Muscle of leg (tissue), 11 donors: ENCODE results near the gene ZNF785. TPM values are rescaled to one million over a fixed set of nuclear protein-coding genes. Genes with fewer than 3 reads are reported as not detected.
A peak's percentile ranks its signal among the peaks of the same experiment; 100 is the strongest.

Source experiments
- DNase-seq: peaks from one replicate; pipeline ENCODE4 v3.0.0; 2013
- H3K27ac ChIP-seq: one replicate; pipeline ENCODE4 v1.5.1; 2013; ENCODE audit warnings: mild to moderate bottlenecking, low read length, control low read depth
- H3K27me3 ChIP-seq: one replicate; pipeline ENCODE4 v1.6.1; 2013; ENCODE audit warnings: low read length; ENCODE audit not compliant: control insufficient read depth, insufficient read depth
- H3K36me3 ChIP-seq: one replicate; pipeline ENCODE4 v1.6.1; 2013; ENCODE audit warnings: low read length; ENCODE audit not compliant: control insufficient read depth, insufficient read depth
- H3K4me1 ChIP-seq: one replicate; pipeline ENCODE4 v1.6.1; 2013; ENCODE audit warnings: low read length; ENCODE audit not compliant: control insufficient read depth, insufficient read depth
- H3K4me3 ChIP-seq: one replicate; pipeline ENCODE4 v1.5.1; 2013; ENCODE audit warnings: low read length, control low read depth
- H3K9me3 ChIP-seq: replicated peaks from 2 replicates; pipeline ENCODE4 v1.6.1; 2013; ENCODE audit warnings: low read depth, low read length; ENCODE audit not compliant: control insufficient read depth
- WGBS: methylation state at CpG from one replicate; pipeline ENCODE4 v1.1.5; 2013; ENCODE audit warnings: missing lambda C conversion rate; ENCODE audit not compliant: insufficient coverage; 5-methylcytosine and 5-hydroxymethylcytosine counted together
- polyA plus RNA-seq, 8 donors: library from polyadenylated mRNA; unstranded; fragments of 120-200 nt; gene quantifications; one replicate each; pipeline versions ENCODE4 v1.2.1 to v1.2.3, GENCODE V29; 2013; ENCODE audit warnings: inconsistent platforms in 1 of 8, low replicate concordance in 1 of 8; ENCODE audit not compliant: insufficient read length in 8 of 8, insufficient read depth in 1 of 8
- total RNA-seq: library from RNA; stranded (reverse); fragments of 120-200 nt; gene quantifications from one replicate; pipeline ENCODE4 v1.2.4, GENCODE V29; 2013

The ZNF785 gene
- total and polyA plus RNA-seq, 9 donors, result 9.7 to 16.6 (median 11.9) TPM

DNA sequence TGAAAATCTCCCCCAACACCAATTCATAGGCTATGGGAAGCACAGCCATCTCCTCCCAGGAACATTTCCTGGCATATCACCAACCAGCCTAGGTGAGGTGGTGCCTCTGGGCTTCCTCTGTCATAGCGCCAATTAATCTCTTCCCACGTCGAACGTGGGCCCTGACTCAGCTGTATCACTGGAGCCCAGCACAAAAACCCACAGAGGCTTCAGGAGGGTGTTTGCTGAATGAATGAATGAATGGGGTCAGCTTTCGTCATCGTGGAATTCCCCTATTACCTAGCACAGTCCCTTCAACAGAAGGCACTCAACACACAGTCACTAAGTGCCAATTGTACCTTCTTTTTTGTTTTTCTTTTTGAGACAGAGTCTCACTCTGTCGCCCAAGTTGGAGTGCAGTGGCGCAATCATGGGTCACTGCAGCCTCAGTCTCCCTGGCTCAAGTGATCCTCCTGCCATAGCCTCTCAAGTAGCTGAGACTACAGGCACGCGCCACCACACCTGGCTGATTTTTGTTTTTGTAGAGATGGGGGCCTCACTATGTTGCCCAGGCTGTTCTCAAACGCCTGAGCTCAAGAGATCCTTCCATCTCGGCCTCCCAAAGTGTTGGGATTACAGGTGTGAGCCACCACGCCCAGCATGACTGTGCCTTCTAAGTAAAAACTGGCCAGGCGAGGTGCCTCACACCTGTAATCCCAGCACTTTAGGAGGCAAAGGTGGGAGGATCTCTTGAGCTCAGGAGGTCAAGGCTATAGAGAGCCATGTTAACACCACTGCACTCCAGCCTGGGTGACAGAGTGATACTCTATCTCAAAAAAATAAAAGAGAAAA, 18.1 kb downstream of the ZNF785 start:
- H3K9me3 ChIP-seq, result no peaks in the 10 kb centered on the region
- no peak overlapping the region for H3K4me3 ChIP-seq
- no peaks in the 10 kb centered on the region for H3K27me3 ChIP-seq
- H3K36me3 ChIP-seq, result peaks cover 9% of the 10 kb centered on the region
- peaks cover 19% of the 10 kb centered on the region for H3K4me1 ChIP-seq
- DNase-seq, result no peak
- H3K27ac ChIP-seq, result no peak overlapping the region
- WGBS, result 95% methylated on average over 8 of the region's 14 CpGs

DNA sequence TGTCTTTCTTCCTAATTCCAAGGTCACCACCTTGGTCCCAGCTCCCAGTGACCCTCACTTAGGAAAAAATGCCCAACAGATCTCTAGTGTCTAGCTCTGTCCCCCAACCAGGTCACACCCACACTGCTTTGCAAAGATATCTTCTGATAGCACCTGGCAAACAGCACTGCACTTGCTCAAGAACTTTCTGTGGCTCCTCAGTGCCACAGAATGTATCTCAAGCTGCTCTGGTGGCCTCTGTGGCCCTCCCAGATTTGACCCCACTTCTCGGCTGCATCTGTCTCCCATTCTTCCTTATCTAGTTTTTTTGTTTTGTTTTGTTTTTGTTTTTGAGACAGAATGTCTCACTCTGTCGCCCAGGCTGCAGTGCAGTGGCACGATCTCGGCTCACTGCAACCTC, 19.0 kb downstream of the ZNF785 start:
- H3K4me3 ChIP-seq, result no peak overlapping the region
- H3K4me1 ChIP-seq, result peaks cover 15% of the 10 kb centered on the region
- no peaks in the 10 kb centered on the region for H3K27me3 ChIP-seq
- no CpG with 5 or more reads among the region's 4 CpGs for WGBS
- H3K9me3 ChIP-seq, result no peaks in the 10 kb centered on the region
- no peak for DNase-seq
- no peak overlapping the region for H3K27ac ChIP-seq
- peaks cover 9% of the 10 kb centered on the region for H3K36me3 ChIP-seq

DNA sequence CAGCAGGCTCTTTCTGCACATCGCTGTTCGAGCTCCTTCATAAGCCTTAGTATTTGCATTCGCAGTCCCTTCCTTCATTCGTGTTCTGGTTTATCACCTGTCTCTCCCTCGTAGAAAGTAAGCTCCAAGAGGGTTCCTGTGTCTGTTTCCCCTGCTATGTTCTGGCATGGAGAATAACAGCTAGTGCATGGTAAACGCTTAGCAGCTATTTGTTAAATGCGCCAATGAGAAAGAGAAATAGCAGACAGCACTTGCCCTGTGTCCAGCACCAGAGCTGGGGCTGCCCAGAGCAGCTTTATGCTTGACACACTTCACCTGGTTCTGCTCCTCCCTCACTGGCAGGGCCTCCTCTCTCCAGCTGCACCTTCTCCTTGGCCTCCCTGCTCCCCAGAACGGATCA, 19.5 kb downstream of the ZNF785 start:
- H3K4me3 ChIP-seq, result no peak overlapping the region
- no peak overlapping the region for H3K27ac ChIP-seq
- peaks cover 9% of the 10 kb centered on the region for H3K36me3 ChIP-seq
- H3K9me3 ChIP-seq, result no peaks in the 10 kb centered on the region
- H3K27me3 ChIP-seq, result no peaks in the 10 kb centered on the region
- peaks cover 16% of the 10 kb centered on the region for H3K4me1 ChIP-seq
- no peak for DNase-seq
- 56% methylated on average over 8 of the region's 8 CpGs for WGBS

DNA sequence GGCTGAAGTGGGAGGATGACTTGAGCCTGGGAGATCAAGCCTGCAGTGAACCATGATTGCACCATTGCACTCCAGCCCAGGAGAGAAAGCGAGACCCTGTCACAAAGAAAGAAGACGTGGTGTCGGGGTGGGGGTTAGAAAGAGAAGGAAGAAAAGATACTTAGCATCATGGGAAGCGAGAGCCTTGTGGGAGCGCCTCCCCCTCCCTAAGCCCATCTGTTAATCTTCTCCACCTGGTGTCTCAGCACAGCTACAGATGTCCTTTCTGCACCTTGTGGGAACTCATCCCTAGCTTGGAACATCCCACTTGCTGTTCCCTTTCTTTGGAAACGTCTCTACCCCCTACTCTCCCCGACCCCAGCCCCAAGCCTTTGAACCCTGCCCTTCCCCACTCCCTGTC, 20.0 kb downstream of the ZNF785 start:
- H3K4me3 ChIP-seq, result no peak overlapping the region
- no peaks in the 10 kb centered on the region for H3K9me3 ChIP-seq
- no peak overlapping the region for H3K27ac ChIP-seq
- peaks cover 9% of the 10 kb centered on the region for H3K36me3 ChIP-seq
- 29% methylated on average over 4 of the region's 7 CpGs for WGBS
- DNase-seq, result no peak
- no peaks in the 10 kb centered on the region for H3K27me3 ChIP-seq
- H3K4me1 ChIP-seq, result peaks cover 12% of the 10 kb centered on the region

DNA sequence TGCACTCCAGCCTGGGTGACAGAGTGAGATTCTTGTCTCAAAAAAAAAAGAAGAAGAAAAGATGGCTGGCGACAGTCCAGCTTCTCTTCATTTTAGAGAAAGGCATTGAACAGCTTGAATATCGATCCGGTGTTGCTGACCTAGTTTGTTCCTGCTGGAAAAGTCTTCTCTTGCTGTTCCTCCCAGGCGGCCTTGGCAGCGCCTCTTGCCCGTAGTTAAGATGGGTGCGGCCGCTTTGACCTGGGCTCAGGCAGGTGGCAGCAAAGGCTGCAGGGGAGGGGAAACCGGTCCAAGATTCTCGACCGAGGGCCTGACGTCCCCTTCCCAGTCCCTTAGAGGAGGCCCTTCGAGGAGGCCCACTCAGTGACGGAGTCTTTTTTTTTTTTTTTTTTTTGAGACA, 23.5 kb downstream of the ZNF785 start:
- 91% methylated on average over 8 of the region's 14 CpGs for WGBS
- Histone ChIP-seq H3K9me3 (no peaks in the 10 kb centered on the region), H3K4me3 (no peak overlapping the region), H3K27me3 (no peaks in the 10 kb centered on the region), H3K27ac (no peak overlapping the region), H3K36me3 (no peaks in the 10 kb centered on the region), H3K4me1 (peaks cover 13% of the 10 kb centered on the region)
- DNase-seq, result no peak

DNA sequence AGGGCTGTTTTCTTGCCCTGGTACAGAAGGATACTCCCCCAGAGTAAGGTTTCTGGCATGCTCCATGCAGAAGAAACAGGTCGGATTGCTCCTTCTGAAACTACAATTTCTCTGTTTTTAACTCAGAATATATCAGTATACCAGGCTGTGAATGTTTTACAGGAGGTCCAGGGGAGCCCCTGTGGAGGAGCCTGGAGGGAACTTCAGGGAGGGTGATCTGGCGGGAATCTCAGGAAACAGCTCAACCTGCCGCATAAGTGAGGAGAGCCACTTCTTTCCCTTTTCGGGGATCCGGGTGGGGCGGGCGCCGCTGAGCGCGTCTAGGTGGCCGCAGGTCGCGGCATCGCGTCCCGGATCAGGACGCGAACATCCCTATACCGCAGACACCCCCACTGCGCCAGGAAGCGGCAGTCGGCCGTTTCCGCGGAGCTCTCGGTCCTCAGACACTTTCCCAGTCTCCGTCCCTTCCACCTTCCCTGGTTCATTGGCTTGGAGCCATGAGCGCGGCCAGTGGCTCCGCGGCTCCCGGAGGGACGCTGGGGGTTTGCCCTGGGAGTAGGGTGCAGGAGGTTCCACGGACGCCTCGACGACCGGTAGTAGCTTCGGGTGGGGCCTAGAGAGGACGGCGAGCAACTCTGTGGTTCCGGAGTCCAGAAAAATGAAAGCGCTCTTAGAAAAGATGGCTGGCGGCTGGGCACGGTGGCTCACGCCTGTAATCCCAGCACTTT, 24.2 kb downstream of the ZNF785 start:
- H3K27ac ChIP-seq, result peak overlapping the region; percentile 25
- no peak for DNase-seq
- H3K9me3 ChIP-seq, result no peaks in the 10 kb centered on the region
- peaks cover 2% of the 10 kb centered on the region for H3K36me3 ChIP-seq
- H3K4me1 ChIP-seq, result peaks cover 16% of the 10 kb centered on the region
- H3K4me3 ChIP-seq, result peak overlapping the region; percentile 38
- H3K27me3 ChIP-seq, result no peaks in the 10 kb centered on the region
- WGBS, result 23% methylated on average over 37 of the region's 46 CpGs

DNA sequence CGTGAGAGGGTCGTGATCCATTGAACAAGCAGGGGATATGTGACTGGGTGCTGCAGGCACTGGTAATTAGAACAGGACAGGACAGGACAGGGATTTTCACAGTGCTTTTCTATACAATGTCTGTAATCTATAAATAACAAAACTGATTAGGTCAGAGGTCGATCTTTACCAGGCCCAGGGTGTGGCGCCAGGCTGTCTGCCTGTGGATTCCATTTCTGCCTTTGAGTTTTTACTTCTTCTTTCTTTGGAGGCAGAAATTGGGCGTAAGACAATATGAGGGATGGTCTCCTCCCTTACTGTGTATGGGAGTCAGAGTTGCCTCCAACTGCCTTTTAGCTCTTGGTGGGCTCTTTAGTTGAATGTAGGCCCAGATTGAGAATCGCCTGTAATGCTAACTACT, 25.8 kb downstream of the ZNF785 start:
- Histone ChIP-seq H3K4me1 (peaks cover 19% of the 10 kb centered on the region), H3K4me3 (no peak overlapping the region), H3K9me3 (no peaks in the 10 kb centered on the region), H3K27me3 (no peaks in the 10 kb centered on the region), H3K36me3 (peaks cover 17% of the 10 kb centered on the region), H3K27ac (no peak overlapping the region)
- DNase-seq, result no peak
- WGBS, result no CpG with 5 or more reads among the region's 6 CpGs

DNA sequence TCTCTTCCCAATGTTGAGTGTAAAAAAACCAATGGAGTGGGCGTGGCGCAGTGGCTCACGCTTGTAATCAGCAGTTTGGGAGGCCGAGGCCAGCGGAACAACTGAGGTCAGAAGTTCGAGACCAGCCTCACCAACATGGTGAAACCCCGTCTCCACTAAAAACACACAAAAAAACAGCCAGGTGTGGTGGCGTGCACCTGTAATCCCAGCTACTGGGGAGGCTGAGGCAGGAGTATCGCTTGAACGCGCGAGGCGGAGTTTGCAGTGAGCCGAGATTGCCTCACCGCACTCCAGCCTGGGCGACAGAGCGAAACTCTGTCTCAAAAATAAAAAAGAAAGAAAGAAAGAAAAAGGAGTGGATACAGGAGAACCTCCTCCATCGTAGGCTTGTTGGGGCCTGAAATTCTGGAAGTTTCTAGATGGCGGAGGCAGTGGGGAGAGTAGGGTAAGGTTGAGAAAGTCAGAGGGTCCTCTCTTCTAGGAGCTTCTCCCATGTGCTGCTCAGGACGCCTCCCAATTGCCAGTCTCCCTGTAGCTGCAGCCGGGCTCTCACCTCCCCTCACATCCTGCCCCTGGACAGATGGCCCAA, 26.6 kb downstream of the ZNF785 start:
- Histone ChIP-seq H3K4me3 (peak overlapping the region; percentile 84), H3K9me3 (no peaks in the 10 kb centered on the region), H3K27me3 (no peaks in the 10 kb centered on the region), H3K4me1 (peaks cover 19% of the 10 kb centered on the region), H3K27ac (peak overlapping the region; percentile 97), H3K36me3 (peaks cover 25% of the 10 kb centered on the region)
- 87% methylated on average over 15 of the region's 21 CpGs for WGBS
- DNase-seq, result no peak

DNA sequence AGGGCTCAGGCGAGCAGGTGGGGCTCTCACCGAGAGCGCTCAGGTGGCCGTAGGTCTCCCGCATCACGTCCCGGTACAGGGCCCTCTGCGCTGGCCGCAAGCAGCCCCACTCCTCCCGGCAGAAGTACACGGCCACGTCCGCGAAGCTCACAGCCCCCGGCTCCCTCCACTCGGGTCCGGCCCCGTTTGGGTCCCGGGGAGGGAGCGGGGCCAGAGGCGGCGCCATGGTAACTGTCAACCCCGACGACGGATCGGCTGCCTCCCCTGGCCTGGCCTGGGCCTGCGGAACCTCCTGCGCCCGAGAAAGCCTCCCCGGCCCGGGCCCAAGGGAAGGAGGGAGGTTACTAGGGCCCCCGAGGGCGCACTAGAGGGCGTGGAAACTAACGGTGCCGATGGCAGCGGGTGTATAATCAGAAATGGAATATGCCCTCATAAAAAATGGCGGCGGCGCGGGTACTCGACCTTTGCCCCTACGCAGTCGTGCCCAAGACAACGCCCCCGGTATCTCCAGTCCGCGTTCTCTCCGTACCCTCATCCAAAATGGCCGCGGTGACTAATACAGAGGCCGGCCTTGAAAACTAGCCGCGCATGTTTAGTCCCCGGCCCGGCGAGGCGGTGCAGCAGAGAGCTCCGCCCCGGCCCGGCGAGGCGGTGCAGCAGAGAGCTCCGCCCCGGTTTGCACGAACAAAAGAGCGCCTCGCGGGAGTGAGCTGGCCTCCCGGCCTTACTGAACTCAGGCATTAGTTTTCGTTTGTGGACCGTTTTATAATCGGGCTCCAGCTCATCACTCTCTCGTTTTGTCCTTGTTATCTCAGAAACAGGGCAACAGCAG, 27.3 kb downstream of the ZNF785 start, which contains the start of gene ZNF764:
Gene ZNF764, minus strand, starts transcription at position 418 of the 832 bp plus-strand sequence. Its CDS starts 192 bp downstream, at position 226.
- peak; percentile 99 for DNase-seq
- no peaks in the 10 kb centered on the region for H3K9me3 ChIP-seq
- WGBS, result under 1% methylated on average over 70 of the region's 74 CpGs
- peak within 1 kb of the TSS; percentile 84 for H3K4me3 ChIP-seq
- peaks cover 28% of the 10 kb centered on the region for H3K36me3 ChIP-seq
- peak within 1 kb of the TSS; percentile 97 for H3K27ac ChIP-seq
- H3K27me3 ChIP-seq, result no peaks in the 10 kb centered on the region
- H3K4me1 ChIP-seq, result peaks cover 19% of the 10 kb centered on the region
